NCI-H2196 treated with DMSO at 0.1 percent for 48 hours (cell line): Measurements from ENCODE around the gene FLNB.

Source experiments
- DNase-seq: peaks from one replicate; lab custom pipeline; 2025; ENCODE audit not compliant: unreplicated experiment; lab: John Stamatoyannopoulos, UW

The FLNB gene

GRCh38 chr3:58074116-58074715 lies 66.0 kb downstream of the FLNB start:
- no peak for DNase-seq

GRCh38 chr3:58074997-58075396 lies 66.8 kb downstream of the FLNB start:
- DNase-seq = no peak

GRCh38 chr3:58077596-58078285 lies 69.5 kb downstream of the FLNB start:
- no peak for DNase-seq

GRCh38 chr3:58078610-58079009 lies 70.4 kb downstream of the FLNB start:
- no peak for DNase-seq

GRCh38 chr3:58079773-58080172 lies 71.6 kb downstream of the FLNB start:
- DNase-seq = no peak

GRCh38 chr3:58082047-58082446 lies 73.8 kb downstream of the FLNB start:
- no peak for DNase-seq

GRCh38 chr3:58084166-58084565 lies 75.9 kb downstream of the FLNB start:
- DNase-seq = no peak

- DNase-seq = no peak
Measured at GRCh38 chr3:58084788-58085543, 76.7 kb downstream of the FLNB start.

- no peak for DNase-seq
Measured at GRCh38 chr3:58085616-58086015, 77.4 kb downstream of the FLNB start.

- no peak for DNase-seq
Measured at GRCh38 chr3:58088501-58088900, 80.3 kb downstream of the FLNB start.

- DNase-seq = no peak
Measured at GRCh38 chr3:58090351-58090750, 82.1 kb downstream of the FLNB start.

GRCh38 chr3:58092521-58092920 lies 84.3 kb downstream of the FLNB start:
- DNase-seq = no peak

- no peak for DNase-seq
Measured at GRCh38 chr3:58093574-58094195, 85.5 kb downstream of the FLNB start.

- no peak for DNase-seq
Measured at GRCh38 chr3:58094657-58095056, 86.4 kb downstream of the FLNB start.

GRCh38 chr3:58095603-58096138 lies 87.4 kb downstream of the FLNB start:
- no peak for DNase-seq

- no peak for DNase-seq
Measured at GRCh38 chr3:58098531-58098930, 90.3 kb downstream of the FLNB start.

GRCh38 chr3:58099865-58100264 lies 91.6 kb downstream of the FLNB start:
- no peak for DNase-seq

GRCh38 chr3:58101499-58102389 lies 93.5 kb downstream of the FLNB start:
- no peak for DNase-seq

GRCh38 chr3:58102390-58102750 lies 94.1 kb downstream of the FLNB start:
- no peak for DNase-seq

GRCh38 chr3:58102976-58103451 lies 94.8 kb downstream of the FLNB start:
- DNase-seq = no peak
